Endodermal cell (in vitro differentiated cells): ENCODE measurements around the gene SUSD1. TPM values are rescaled to one million over a fixed set of nuclear protein-coding genes. Genes with fewer than 3 reads are reported as not detected.

Source experiments
- DNase-seq: peaks from one replicate; pipeline ENCODE4 v3.0.0-alpha.2; 2017
- H3K27ac ChIP-seq: 2 replicates; pipeline ENCODE4 v1.5.1; 2013; ENCODE audit warnings: mild to moderate bottlenecking, low read depth, low read length, moderate library complexity
- H3K27me3 ChIP-seq: 2 replicates; pipeline ENCODE4 v1.6.1; 2013; ENCODE audit warnings: mild to moderate bottlenecking, low read length, moderate library complexity; ENCODE audit not compliant: insufficient read depth, control insufficient read depth, poor library complexity, severe bottlenecking
- H3K36me3 ChIP-seq: 2 replicates; pipeline ENCODE4 v1.7.0; 2013; ENCODE audit warnings: mild to moderate bottlenecking, low read length, moderate library complexity; ENCODE audit not compliant: control insufficient read depth, insufficient read depth
- H3K4me1 ChIP-seq: one replicate; pipeline ENCODE4 v1.7.0; 2013; ENCODE audit warnings: low read length; ENCODE audit not compliant: control insufficient read depth, insufficient read depth
- H3K4me3 ChIP-seq: 2 replicates; pipeline ENCODE4 v1.5.1; 2013; ENCODE audit warnings: mild to moderate bottlenecking, low read length, moderate library complexity
- H3K9ac ChIP-seq: 2 replicates; pipeline ENCODE4 v1.6.1; 2013; ENCODE audit warnings: mild to moderate bottlenecking, low read length, moderate library complexity; ENCODE audit not compliant: poor library complexity, severe bottlenecking; ENCODE audit errors: extremely low read depth
- H3K9me3 ChIP-seq: 2 replicates; pipeline ENCODE4 v1.6.1; 2013; ENCODE audit warnings: mild to moderate bottlenecking, low read length, moderate library complexity; ENCODE audit not compliant: control insufficient read depth
- H3K27ac Mint-ChIP-seq: 2 replicates; pipeline ENCODE4 v1.8.0; 2020; ENCODE audit warnings: mixed read lengths
- H3K27me3 Mint-ChIP-seq: 2 replicates; pipeline ENCODE4 v1.8.0; 2021; ENCODE audit warnings: mild to moderate bottlenecking, mixed read lengths; ENCODE audit not compliant: insufficient read depth
- H3K36me3 Mint-ChIP-seq: 2 replicates; pipeline ENCODE4 v1.8.0; 2020; ENCODE audit warnings: low read depth, mixed read lengths
- H3K4me1 Mint-ChIP-seq: 2 replicates; pipeline ENCODE4 v1.8.0; 2020; ENCODE audit warnings: mixed read lengths
- H3K4me3 Mint-ChIP-seq: 2 replicates; pipeline ENCODE4 v1.8.0; 2020; ENCODE audit warnings: mild to moderate bottlenecking, moderate library complexity, mixed read lengths
- H3K9me3 Mint-ChIP-seq: 2 replicates; pipeline ENCODE4 v1.8.0; 2020; ENCODE audit warnings: mild to moderate bottlenecking, mixed read lengths
- WGBS, 2 experiments: methylation state at CpG; one replicate each; pipeline versions ENCODE4 v1.1.5 to v1.1.7; 2013; ENCODE audit warnings: missing lambda C conversion rate in 2 of 2, mixed read lengths in 1 of 2; ENCODE audit not compliant: insufficient coverage in 1 of 2, insufficient read length in 1 of 2; 5-methylcytosine and 5-hydroxymethylcytosine counted together
- total RNA-seq, 2 donors: library from RNA; stranded (reverse); fragmentation: NEBNext Ultra II Directional in 1 of 2; extraction: Animal tissue kit (Norgen Biotek cat#: 25700) in 1 of 2; gene quantifications; 2 replicates in 1 of 2; 3 replicates in 1 of 2; pipeline ENCODE4 v1.2.1, GENCODE V29; 2021
- TF ChIP-seq, protein P1 (sequence below): fragments of 200-600 bp; sonication (generic); conservative IDR thresholded peaks from 2 replicates; pipeline ENCODE4 v1.5.0; 2021; ENCODE audit warnings: antibody characterized with exemption, mild to moderate bottlenecking

The SUSD1 gene
- total RNA-seq, 2 donors from 2014 or later: 7.7 to 10.4 TPM

DNA sequence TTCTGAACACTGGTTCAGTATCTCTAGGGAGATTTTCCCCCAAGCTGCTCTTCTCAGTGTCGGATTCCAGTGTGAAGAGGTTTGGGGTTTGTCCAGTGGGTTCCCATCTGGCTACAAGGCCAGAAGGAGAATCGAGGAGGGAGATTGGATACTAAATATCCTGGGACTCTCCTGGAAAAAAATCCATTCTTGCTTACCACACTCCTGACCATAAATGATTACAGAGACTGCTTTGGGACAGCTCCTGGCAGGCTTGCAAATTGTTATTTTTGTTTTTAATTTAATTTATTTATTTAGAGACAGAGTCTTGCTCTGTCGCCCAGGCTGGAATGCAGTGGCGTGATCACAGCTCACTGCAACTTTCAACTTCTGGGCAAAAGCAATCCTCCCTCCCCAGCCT, 4.7 kb upstream of the SUSD1 start:
- Histone ChIP-seq H3K36me3 (no peaks in the 10 kb centered on the region), H3K4me3 (no peak overlapping the region), H3K27me3 (peaks cover 24% of the 10 kb centered on the region), H3K9ac (no peak overlapping the region), H3K27ac (no peak overlapping the region), H3K4me1 (no peaks in the 10 kb centered on the region), H3K9me3 (no peaks in the 10 kb centered on the region)
- WGBS, 2 experiments: 98 to 100% methylated on average over 1 to 2 of the region's 4 CpGs
- no peak for DNase-seq
- H3K4me1 Mint-ChIP-seq: peaks cover 23% of the 10 kb centered on the region
- TF ChIP-seq, protein P1, sequence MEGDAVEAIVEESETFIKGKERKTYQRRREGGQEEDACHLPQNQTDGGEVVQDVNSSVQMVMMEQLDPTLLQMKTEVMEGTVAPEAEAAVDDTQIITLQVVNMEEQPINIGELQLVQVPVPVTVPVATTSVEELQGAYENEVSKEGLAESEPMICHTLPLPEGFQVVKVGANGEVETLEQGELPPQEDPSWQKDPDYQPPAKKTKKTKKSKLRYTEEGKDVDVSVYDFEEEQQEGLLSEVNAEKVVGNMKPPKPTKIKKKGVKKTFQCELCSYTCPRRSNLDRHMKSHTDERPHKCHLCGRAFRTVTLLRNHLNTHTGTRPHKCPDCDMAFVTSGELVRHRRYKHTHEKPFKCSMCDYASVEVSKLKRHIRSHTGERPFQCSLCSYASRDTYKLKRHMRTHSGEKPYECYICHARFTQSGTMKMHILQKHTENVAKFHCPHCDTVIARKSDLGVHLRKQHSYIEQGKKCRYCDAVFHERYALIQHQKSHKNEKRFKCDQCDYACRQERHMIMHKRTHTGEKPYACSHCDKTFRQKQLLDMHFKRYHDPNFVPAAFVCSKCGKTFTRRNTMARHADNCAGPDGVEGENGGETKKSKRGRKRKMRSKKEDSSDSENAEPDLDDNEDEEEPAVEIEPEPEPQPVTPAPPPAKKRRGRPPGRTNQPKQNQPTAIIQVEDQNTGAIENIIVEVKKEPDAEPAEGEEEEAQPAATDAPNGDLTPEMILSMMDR: no peak
- H3K27me3 Mint-ChIP-seq: peaks cover 34% of the 10 kb centered on the region
- no peak overlapping the region for H3K4me3 Mint-ChIP-seq
- H3K27ac Mint-ChIP-seq: no peak overlapping the region
- H3K9me3 Mint-ChIP-seq: peaks cover 4% of the 10 kb centered on the region
- no peaks in the 10 kb centered on the region for H3K36me3 Mint-ChIP-seq

DNA sequence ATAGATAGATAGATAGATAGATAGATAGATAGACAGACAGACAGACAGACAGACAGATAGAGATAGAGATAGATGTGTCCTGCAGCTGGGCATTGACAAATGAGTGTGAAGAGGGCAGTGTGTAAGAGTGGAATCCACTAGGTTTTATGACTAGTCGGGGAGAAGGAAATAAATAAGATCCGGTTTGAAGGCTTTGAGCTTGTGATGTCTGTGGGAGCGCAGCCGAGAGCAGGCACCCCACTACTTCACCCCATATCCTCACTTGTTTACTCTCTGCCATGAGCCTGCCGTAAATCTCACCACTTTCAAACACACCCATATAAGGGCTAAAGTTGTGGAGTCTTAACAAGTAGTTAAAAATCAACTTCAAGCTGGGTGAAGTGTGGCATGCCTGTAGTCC, 1.4 kb upstream of the SUSD1 start:
- H3K36me3 ChIP-seq: no peaks in the 10 kb centered on the region
- TF ChIP-seq, protein P1: no peak
- no peaks in the 10 kb centered on the region for H3K4me1 ChIP-seq
- Mint-ChIP-seq H3K36me3 (no peaks in the 10 kb centered on the region), H3K9me3 (no peaks in the 10 kb centered on the region), H3K27me3 (peaks cover 51% of the 10 kb centered on the region), H3K4me1 (peaks cover 30% of the 10 kb centered on the region), H3K4me3 (no peak overlapping the region), H3K27ac (no peak overlapping the region)
- peaks cover 38% of the 10 kb centered on the region for H3K27me3 ChIP-seq
- WGBS, 2 experiments: 87 to 98% methylated on average over 3 to 5 of the region's 5 CpGs
- DNase-seq: no peak
- no peaks in the 10 kb centered on the region for H3K9me3 ChIP-seq
- no peak overlapping the region for H3K4me3 ChIP-seq
- H3K9ac ChIP-seq: no peak overlapping the region
- no peak overlapping the region for H3K27ac ChIP-seq

DNA sequence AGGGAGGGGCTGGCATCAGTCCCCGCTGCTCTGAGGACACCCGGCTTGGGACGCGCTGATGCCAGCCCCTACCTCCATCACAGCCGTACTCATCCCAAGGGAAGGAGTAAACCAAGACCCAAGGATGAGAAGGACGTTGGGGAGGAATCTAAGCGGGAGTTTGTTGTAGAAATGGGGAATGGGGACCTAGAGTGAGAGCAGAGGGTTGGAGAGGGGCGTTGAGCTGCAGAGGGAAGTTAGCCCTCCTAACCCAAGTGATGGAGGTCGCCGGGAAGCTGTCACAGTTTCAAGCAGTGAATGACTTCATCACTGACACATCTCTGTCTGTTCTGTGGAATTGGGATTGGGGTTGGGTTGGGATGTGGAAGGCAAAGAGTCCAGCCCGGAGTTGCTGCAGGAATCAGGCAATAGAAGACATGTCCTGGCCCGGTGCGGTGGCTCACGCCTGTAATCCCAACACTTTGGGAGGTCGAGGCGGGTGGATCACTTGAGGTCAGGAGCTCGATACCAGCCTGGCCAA, 759 bp upstream of the SUSD1 start:
- H3K36me3 ChIP-seq: no peaks in the 10 kb centered on the region
- H3K27me3 ChIP-seq: peaks cover 38% of the 10 kb centered on the region
- TF ChIP-seq, protein P1: no peak
- H3K27ac ChIP-seq: no peak overlapping the region
- Mint-ChIP-seq H3K4me1 (peaks cover 26% of the 10 kb centered on the region), H3K27me3 (peaks cover 51% of the 10 kb centered on the region), H3K27ac (no peak overlapping the region), H3K4me3 (peak overlapping the region; percentile 75), H3K36me3 (no peaks in the 10 kb centered on the region), H3K9me3 (no peaks in the 10 kb centered on the region)
- peak; percentile 63 for DNase-seq
- peak overlapping the region; percentile 72 for H3K4me3 ChIP-seq
- no peaks in the 10 kb centered on the region for H3K9me3 ChIP-seq
- 64 to 75% methylated on average over 10 to 17 of the region's 17 CpGs for WGBS, 2 experiments
- H3K9ac ChIP-seq: no peak overlapping the region
- no peaks in the 10 kb centered on the region for H3K4me1 ChIP-seq
